Loucy (cell line): ENCODE measurements around the gene MRPL12.

Experiments
- H2AFZ ChIP-seq: fragments of 200-600 bp; sonication (generic); 2 replicates; pipeline ENCODE4 v1.6.0; 2016; ENCODE audit warnings: antibody characterized with exemption, mild to moderate bottlenecking, low read length, moderate library complexity
- H3F3A ChIP-seq: fragments of 200-600 bp; 2 replicates; pipeline ENCODE4 v1.6.0; 2016; ENCODE audit warnings: antibody characterized with exemption, low read depth, mild to moderate bottlenecking
- H3K27me3 ChIP-seq: fragments of 200-600 bp; sonication (generic); 2 replicates; pipeline ENCODE4 v1.6.1; 2014; ENCODE audit warnings: low read length, mild to moderate bottlenecking; ENCODE audit not compliant: insufficient read depth, poor library complexity, severe bottlenecking
- H3K36me3 ChIP-seq: fragments of 200-600 bp; sonication (generic); 2 replicates; pipeline ENCODE4 v1.6.1; 2016; ENCODE audit warnings: low read length; ENCODE audit not compliant: insufficient read depth
- H3K4me1 ChIP-seq: fragments of 200-600 bp; sonication (generic); 2 replicates; pipeline ENCODE4 v1.5.1; 2014; ENCODE audit warnings: low read length, mild to moderate bottlenecking; ENCODE audit not compliant: insufficient read depth, poor library complexity, severe bottlenecking
- H3K4me2 ChIP-seq: fragments of 200-600 bp; sonication (generic); 2 replicates; pipeline ENCODE4 v1.6.0; 2014; ENCODE audit warnings: antibody characterized with exemption, low read length, low read depth, mild to moderate bottlenecking; ENCODE audit not compliant: poor library complexity, severe bottlenecking
- H3K4me3 ChIP-seq: fragments of 200-600 bp; sonication (generic); 2 replicates; pipeline ENCODE4 v1.5.1; 2014; ENCODE audit warnings: low read length, mild to moderate bottlenecking, mixed read lengths; ENCODE audit not compliant: poor library complexity, severe bottlenecking
- H3K79me2 ChIP-seq: fragments of 200-600 bp; sonication (generic); 2 replicates; pipeline ENCODE4 v1.6.1; 2014; ENCODE audit warnings: low read length; ENCODE audit not compliant: insufficient read depth
- H3K9ac ChIP-seq: fragments of 200-600 bp; sonication (generic); 2 replicates; pipeline ENCODE4 v1.6.0; 2014; ENCODE audit warnings: mild to moderate bottlenecking, low read depth, low read length, moderate library complexity; ENCODE audit not compliant: poor library complexity, severe bottlenecking
- H3K9me2 ChIP-seq: fragments of 200-600 bp; sonication (generic); replicated peaks from 2 replicates; pipeline ENCODE4 v1.6.1; 2016; ENCODE audit warnings: low read depth, low read length, mixed read lengths
- H3K9me3 ChIP-seq: fragments of 200-600 bp; sonication (generic); 2 replicates; pipeline ENCODE4 v1.6.1; 2014; ENCODE audit warnings: mild to moderate bottlenecking, antibody characterized with exemption, low read length, low read depth; ENCODE audit not compliant: insufficient read depth
- H4K20me1 ChIP-seq: fragments of 200-600 bp; sonication (generic); 2 replicates; pipeline ENCODE4 v1.6.0; 2014; ENCODE audit warnings: antibody characterized with exemption, low read length, mild to moderate bottlenecking; ENCODE audit not compliant: insufficient read depth, poor library complexity, severe bottlenecking
- EZH2phosphoT487 ChIP-seq: fragments of 200-600 bp; IDR thresholded peaks from 2 replicates; pipeline ENCODE4 v1.6.1; 2018; ENCODE audit warnings: antibody characterized with exemption, mild to moderate bottlenecking, moderate library complexity, borderline replicate concordance
- TF ChIP-seq, protein P1 (sequence below): fragments of 200-600 bp; sonication (generic); conservative IDR thresholded peaks from 2 replicates; pipeline ENCODE4 v1.5.1; 2014; ENCODE audit warnings: mild to moderate bottlenecking, antibody characterized with exemption, low read length

Gene MRPL12

GRCh38 chr17:81740395-81740961 lies 37.3 kb downstream of the MRPL12 start:
- Histone ChIP-seq H3K4me2 (no peak overlapping the region), H3K9ac (no peak overlapping the region), H3K4me3 (no peak overlapping the region), H4K20me1 (no peaks in the 10 kb centered on the region), H3K27me3 (no peaks in the 10 kb centered on the region), H3K9me2 (no peaks in the 10 kb centered on the region), H3K4me1 (peaks cover 6% of the 10 kb centered on the region), H3K36me3 (no peaks in the 10 kb centered on the region), H3K79me2 (no peaks in the 10 kb centered on the region), H3F3A (no peaks in the 10 kb centered on the region), H3K9me3 (no peaks in the 10 kb centered on the region), H2AFZ (no peak overlapping the region)
- no peak for TF ChIP-seq EZH2phosphoT487
- TF ChIP-seq, protein P1, sequence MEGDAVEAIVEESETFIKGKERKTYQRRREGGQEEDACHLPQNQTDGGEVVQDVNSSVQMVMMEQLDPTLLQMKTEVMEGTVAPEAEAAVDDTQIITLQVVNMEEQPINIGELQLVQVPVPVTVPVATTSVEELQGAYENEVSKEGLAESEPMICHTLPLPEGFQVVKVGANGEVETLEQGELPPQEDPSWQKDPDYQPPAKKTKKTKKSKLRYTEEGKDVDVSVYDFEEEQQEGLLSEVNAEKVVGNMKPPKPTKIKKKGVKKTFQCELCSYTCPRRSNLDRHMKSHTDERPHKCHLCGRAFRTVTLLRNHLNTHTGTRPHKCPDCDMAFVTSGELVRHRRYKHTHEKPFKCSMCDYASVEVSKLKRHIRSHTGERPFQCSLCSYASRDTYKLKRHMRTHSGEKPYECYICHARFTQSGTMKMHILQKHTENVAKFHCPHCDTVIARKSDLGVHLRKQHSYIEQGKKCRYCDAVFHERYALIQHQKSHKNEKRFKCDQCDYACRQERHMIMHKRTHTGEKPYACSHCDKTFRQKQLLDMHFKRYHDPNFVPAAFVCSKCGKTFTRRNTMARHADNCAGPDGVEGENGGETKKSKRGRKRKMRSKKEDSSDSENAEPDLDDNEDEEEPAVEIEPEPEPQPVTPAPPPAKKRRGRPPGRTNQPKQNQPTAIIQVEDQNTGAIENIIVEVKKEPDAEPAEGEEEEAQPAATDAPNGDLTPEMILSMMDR, result no peak

- TF ChIP-seq, protein P1, result no peak
- no peak for TF ChIP-seq EZH2phosphoT487
- no peak overlapping the region for H2AFZ ChIP-seq
Observed at GRCh38 chr17:81741049-81741593, 38.0 kb downstream of the MRPL12 start.

GRCh38 chr17:81741594-81742452 lies 38.7 kb downstream of the MRPL12 start:
- no peaks in the 10 kb centered on the region for H3K9me2 ChIP-seq
- H3K79me2 ChIP-seq, result no peaks in the 10 kb centered on the region
- H3F3A ChIP-seq, result no peaks in the 10 kb centered on the region
- H3K27me3 ChIP-seq, result no peaks in the 10 kb centered on the region
- no peak overlapping the region for H3K9ac ChIP-seq
- no peaks in the 10 kb centered on the region for H3K4me1 ChIP-seq
- no peak overlapping the region for H3K4me2 ChIP-seq
- H3K9me3 ChIP-seq, result no peaks in the 10 kb centered on the region
- no peaks in the 10 kb centered on the region for H4K20me1 ChIP-seq
- H3K4me3 ChIP-seq, result no peak overlapping the region
- no peaks in the 10 kb centered on the region for H3K36me3 ChIP-seq
- TF ChIP-seq EZH2phosphoT487, result no peak
- TF ChIP-seq, protein P1, result no peak
- H2AFZ ChIP-seq, result no peak overlapping the region

More at GRCh38 chr17:81741049-81741593, 38.0 kb downstream of the MRPL12 start:
- no peaks in the 10 kb centered on the region for H4K20me1 ChIP-seq
- no peaks in the 10 kb centered on the region for H3K9me2 ChIP-seq
- H3K9ac ChIP-seq, result no peak overlapping the region
- H3K79me2 ChIP-seq, result no peaks in the 10 kb centered on the region
- H3K4me3 ChIP-seq, result no peak overlapping the region
- H3K36me3 ChIP-seq, result no peaks in the 10 kb centered on the region
- no peaks in the 10 kb centered on the region for H3K9me3 ChIP-seq
- no peak overlapping the region for H3K4me2 ChIP-seq
- no peaks in the 10 kb centered on the region for H3K4me1 ChIP-seq
- H3F3A ChIP-seq, result no peaks in the 10 kb centered on the region
- no peaks in the 10 kb centered on the region for H3K27me3 ChIP-seq
